Duodenal mucosa (tissue), 2 donors: ENCODE data around the gene GOLGA8T.
"Not testable (repeated sequence)": the region's sequence is repeated elsewhere in the genome, so short reads cannot be mapped to it uniquely, and the experiment has no call there.

ENCODE experiments used
- H3K27ac ChIP-seq: one replicate; pipeline ENCODE4 v1.7.0; 2013; ENCODE audit warnings: low read depth, low read length
- H3K27me3 ChIP-seq, 2 donors: one replicate each; pipeline ENCODE4 v1.7.0; 2013; ENCODE audit warnings: low read length in 2 of 2, control low read depth in 1 of 2; ENCODE audit not compliant: insufficient read depth in 2 of 2, control insufficient read depth in 1 of 2
- H3K36me3 ChIP-seq, 2 donors: one replicate each; pipeline ENCODE4 v1.7.0; 2013; ENCODE audit warnings: low read length in 2 of 2, control low read depth in 1 of 2; ENCODE audit not compliant: insufficient read depth in 2 of 2, control insufficient read depth in 1 of 2
- H3K4me1 ChIP-seq, 2 donors: one replicate each; pipeline ENCODE4 v1.7.0; 2013; ENCODE audit warnings: low read length in 2 of 2, control low read depth in 1 of 2; ENCODE audit not compliant: insufficient read depth in 2 of 2, control insufficient read depth in 1 of 2
- H3K4me3 ChIP-seq, 2 donors: one replicate each; pipeline ENCODE4 v1.7.0; 2013; ENCODE audit warnings: low read length in 2 of 2, low read depth in 1 of 2
- H3K9ac ChIP-seq, 2 donors: one replicate each; pipeline ENCODE4 v1.7.0; 2013; ENCODE audit warnings: low read length in 2 of 2, low read depth in 1 of 2
- H3K9me3 ChIP-seq, 2 donors: one replicate each; pipeline ENCODE4 v1.7.0; 2013; ENCODE audit warnings: low read length in 2 of 2, control low read depth in 1 of 2; ENCODE audit not compliant: control insufficient read depth in 1 of 2

The GOLGA8T gene

DNA sequence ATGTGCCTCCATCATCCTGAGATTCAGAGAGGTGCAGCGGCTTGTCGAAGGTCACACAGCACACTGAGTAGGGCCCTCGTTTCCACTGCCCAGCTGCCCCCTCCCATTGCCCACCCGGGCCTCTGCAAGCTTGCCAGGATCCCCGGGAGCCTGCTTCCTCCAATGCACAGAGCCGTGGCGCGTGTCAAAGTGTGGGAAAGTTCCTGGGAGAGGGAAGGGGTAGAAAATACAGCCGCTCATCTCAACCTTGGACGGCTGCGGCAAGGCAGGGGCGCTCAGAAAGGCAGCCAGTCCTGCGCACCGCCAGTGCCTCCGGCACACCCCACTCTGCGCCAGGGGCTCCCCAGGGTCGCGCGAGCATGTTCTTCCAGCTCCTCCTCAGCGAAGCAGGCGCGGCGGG lies 56.3 kb downstream of the GOLGA8T start:
- H3K4me1 ChIP-seq, H3K9me3 ChIP-seq, H3K4me3 ChIP-seq, H3K27ac ChIP-seq, H3K27me3 ChIP-seq, H3K9ac ChIP-seq, H3K36me3 ChIP-seq: not testable (repeated sequence)

DNA sequence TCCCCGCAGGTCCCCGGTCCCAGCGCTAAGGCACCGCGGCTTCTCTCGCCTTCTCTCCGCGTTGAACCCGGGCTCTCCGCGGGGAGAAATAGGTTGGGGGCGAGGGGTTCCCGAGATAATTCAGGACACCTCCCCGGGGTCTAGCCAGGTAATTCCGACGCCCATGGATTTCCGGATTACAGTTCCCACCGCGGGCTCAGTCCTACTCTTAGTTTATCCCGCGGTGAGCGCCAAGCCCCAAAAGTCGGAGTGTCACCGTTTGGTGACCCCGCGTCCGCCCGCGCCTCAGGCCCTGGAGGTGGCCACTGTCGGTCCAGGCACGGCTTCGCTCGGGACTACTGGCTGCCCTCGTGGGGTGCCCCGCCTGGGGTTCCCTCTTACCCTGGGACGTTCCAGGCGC lies 56.8 kb downstream of the GOLGA8T start:
- not testable (repeated sequence) for H3K27ac ChIP-seq, H3K9me3 ChIP-seq, H3K4me3 ChIP-seq, H3K9ac ChIP-seq, H3K27me3 ChIP-seq, H3K4me1 ChIP-seq, H3K36me3 ChIP-seq

DNA sequence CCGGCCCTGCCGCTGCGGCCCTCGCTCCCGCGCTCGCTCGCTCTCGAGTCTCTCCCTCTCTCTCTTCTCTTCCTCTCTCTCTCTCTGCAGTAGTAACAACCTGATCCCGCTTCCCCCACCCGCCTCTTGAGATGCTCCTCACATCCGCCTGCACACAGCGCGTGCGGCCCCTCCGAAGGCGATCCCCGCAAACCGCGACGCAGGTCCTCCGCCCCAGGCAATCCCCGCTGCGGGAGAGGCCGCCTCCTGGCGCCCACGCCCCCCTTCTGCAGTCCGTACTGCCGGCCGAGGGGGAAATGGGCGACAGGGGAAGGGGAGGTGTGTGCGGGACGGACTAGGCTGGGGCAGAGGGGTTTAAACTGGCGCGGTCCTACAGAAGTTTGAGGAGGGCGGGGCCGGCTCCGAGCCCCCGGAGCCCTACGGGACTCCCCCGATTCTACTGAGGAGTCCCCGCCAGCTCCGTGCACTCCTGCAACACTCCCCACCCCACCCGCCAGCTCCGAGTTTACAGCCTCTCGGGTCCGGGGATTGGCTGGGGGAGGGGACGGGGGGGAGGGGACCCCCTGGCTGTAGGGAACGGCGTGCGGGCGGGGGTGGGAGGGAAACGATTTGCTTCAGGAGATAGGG lies 57.4 kb downstream of the GOLGA8T start:
- H3K9me3 ChIP-seq, H3K36me3 ChIP-seq, H3K27me3 ChIP-seq, H3K9ac ChIP-seq, H3K4me3 ChIP-seq, H3K27ac ChIP-seq, H3K4me1 ChIP-seq: not testable (repeated sequence)

DNA sequence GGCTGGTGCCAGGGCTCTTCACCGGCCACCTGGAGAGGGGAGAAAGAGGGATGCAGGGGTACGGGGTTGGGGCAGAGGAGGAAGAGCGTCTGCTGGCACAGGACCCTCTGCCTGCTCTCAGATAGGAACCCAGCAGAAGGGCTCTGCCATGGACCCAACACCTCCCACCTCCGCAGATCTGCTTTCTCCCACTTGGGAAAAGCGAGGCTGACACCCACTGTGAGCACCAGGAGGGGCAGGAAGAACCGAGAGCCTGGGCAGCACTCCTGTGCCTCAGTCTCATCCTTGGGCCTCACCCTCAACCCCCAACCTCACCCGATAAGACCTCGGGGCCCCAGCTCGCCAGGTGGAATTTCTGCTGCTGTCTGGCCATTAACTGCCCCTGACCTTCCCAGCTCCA lies 58.0 kb downstream of the GOLGA8T start:
- H3K4me1 ChIP-seq, H3K4me3 ChIP-seq, H3K36me3 ChIP-seq, H3K27ac ChIP-seq, H3K27me3 ChIP-seq, H3K9me3 ChIP-seq, H3K9ac ChIP-seq: not testable (repeated sequence)
